GM06990 (cell line): ENCODE results near the gene OR8D1.
"Not testable (repeated sequence)": the region's sequence is repeated elsewhere in the genome, so short reads cannot be mapped to it uniquely, and the experiment has no call there.

ENCODE experiments used
- DNase-seq: peaks from one replicate; pipeline ENCODE4 v3.0.0-alpha.2; 2011; ENCODE audit not compliant: insufficient read length; ENCODE audit errors: extremely low read depth
- H3K27me3 ChIP-seq: replicated peaks from 2 replicates; pipeline ENCODE4 v1.6.0; 2011; ENCODE audit warnings: low read length; ENCODE audit not compliant: control insufficient read depth, insufficient read depth
- H3K36me3 ChIP-seq: 2 replicates; pipeline ENCODE4 v1.5.1; 2011; ENCODE audit warnings: low read length; ENCODE audit not compliant: control insufficient read depth, insufficient read depth
- H3K4me3 ChIP-seq: replicated peaks from 2 replicates; pipeline ENCODE4 v1.5.1; 2011; ENCODE audit warnings: low read depth, mild to moderate bottlenecking, control low read depth, low read length
- TF ChIP-seq, protein P1 (sequence below): IDR thresholded peaks from 2 replicates; pipeline ENCODE4 v1.5.1; 2011; ENCODE audit warnings: low read length, control low read depth, mild to moderate bottlenecking, inconsistent platforms; ENCODE audit not compliant: insufficient read depth, poor library complexity, severe bottlenecking

Gene OR8D1

DNA sequence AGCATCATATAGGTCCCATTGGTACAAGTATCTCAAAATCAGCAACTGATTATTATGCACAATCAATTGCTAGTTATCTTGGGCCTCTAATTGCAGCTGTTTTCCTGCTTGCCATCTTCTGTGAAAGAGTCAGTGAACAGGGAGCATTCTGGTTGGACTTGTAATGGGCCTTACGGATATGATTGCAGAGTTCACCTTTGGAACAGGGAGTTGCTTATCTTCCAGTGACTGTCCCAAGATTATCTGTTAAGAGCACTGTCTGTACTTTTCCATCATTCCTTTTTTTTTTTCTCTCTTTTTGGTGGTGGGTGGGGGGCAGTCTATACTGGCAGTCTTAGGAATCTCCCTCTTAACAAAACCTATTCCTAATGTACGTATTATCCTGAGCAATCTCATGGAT lies 39.7 kb downstream of the OR8D1 start:
- TF ChIP-seq, protein P1, sequence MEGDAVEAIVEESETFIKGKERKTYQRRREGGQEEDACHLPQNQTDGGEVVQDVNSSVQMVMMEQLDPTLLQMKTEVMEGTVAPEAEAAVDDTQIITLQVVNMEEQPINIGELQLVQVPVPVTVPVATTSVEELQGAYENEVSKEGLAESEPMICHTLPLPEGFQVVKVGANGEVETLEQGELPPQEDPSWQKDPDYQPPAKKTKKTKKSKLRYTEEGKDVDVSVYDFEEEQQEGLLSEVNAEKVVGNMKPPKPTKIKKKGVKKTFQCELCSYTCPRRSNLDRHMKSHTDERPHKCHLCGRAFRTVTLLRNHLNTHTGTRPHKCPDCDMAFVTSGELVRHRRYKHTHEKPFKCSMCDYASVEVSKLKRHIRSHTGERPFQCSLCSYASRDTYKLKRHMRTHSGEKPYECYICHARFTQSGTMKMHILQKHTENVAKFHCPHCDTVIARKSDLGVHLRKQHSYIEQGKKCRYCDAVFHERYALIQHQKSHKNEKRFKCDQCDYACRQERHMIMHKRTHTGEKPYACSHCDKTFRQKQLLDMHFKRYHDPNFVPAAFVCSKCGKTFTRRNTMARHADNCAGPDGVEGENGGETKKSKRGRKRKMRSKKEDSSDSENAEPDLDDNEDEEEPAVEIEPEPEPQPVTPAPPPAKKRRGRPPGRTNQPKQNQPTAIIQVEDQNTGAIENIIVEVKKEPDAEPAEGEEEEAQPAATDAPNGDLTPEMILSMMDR: no peak
- Histone ChIP-seq H3K27me3 (no peaks in the 10 kb centered on the region; the same call in 1 of the 2 replicates), H3K4me3 (no peak overlapping the region), H3K36me3 (no peaks in the 10 kb centered on the region)
- no peak for DNase-seq

DNA sequence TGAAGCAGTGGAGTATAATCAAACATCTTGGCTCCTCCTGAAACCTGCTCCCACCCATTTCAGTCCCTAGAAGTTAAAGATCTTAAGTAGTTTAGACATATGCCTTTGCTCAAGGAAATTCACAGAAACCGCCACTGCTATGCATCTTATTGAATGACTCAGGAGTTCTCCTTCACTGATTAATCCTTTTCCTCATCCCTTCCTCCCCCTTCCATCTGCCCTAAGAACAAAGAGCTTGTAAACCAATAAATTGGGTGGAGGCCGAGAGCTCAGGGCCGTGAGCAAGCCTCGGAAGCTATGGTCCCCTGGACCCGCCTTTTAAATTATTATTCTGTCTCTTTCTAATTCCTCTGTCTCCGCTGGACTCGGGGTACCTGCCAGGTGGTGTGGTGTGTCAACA lies 42.9 kb downstream of the OR8D1 start:
- not testable (repeated sequence) for H3K4me3 ChIP-seq, DNase-seq, H3K27me3 ChIP-seq, H3K36me3 ChIP-seq

DNA sequence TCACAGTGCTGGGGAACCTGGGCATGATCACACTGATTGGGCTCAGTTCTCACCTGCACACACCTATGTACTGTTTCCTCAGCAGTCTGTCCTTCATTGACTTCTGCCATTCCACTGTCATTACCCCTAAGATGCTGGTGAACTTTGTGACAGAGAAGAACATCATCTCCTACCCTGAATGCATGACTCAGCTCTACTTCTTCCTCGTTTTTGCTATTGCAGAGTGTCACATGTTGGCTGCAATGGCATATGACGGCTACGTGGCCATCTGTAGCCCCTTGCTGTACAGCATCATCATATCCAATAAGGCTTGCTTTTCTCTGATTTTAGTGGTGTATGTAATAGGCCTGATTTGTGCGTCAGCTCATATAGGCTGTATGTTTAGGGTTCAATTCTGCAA lies 48.7 kb downstream of the OR8D1 start:
- H3K4me3 ChIP-seq, DNase-seq, H3K27me3 ChIP-seq, H3K36me3 ChIP-seq: not testable (repeated sequence)

DNA sequence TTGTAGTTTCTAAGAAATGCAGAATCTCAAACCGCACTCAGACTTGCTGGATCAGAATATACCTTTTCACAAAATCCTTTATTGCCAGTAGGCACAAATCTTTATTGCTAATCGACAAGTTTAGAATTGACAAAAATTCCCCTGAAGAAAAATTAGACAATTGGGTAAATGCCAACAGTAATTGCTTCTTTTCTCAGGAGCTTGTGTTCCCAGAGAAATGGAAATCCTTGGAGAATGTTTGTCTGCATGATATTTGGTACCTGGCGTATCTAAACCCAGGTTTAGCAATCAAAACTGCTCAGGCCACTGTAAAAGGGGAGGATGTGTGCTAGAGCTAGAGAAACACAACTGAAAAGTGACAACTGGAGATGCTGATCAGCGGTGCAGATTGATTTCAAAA lies 57.7 kb downstream of the OR8D1 start, which contains the start of gene OR8G5:
Gene OR8G5, plus strand, starts transcription at position 301 of the 400 bp plus-strand sequence. CDS start 8,556 bp downstream, outside the sequence.
- no peaks in the 10 kb centered on the region for H3K27me3 ChIP-seq
- no peak for DNase-seq
- no peaks in the 10 kb centered on the region for H3K36me3 ChIP-seq
- H3K4me3 ChIP-seq: no peak within 1 kb of the TSS
- TF ChIP-seq, protein P1: no peak
